Stimulated activated naive B cell treated with anti-CD40 and anti-IgM and Interleukin-4, amounts not matched to agents 10 μg/mL and 1 μg/mL and 100 μg/mL, for 72 hours (primary cell): Measurements from ENCODE around the gene RALA.
"Not testable (repeated sequence)": the region's sequence is repeated elsewhere in the genome, so short reads cannot be mapped to it uniquely, and the experiment has no call there.

Experiments
- ATAC-seq, 2 donors: fragments of 150-1000 bp; cut with Tn5 transposase; replicated peaks; 2 replicates each; pipeline ENCODE4 v1.10.0; 2021; ENCODE audit warnings: moderate library complexity in 1 of 2
- DNase-seq: peaks from one replicate; pipeline ENCODE4 v3.0.0; 2021
- H3K27ac Mint-ChIP-seq: one replicate; pipeline ENCODE4 v1.8.0; 2022; ENCODE audit warnings: mild to moderate bottlenecking, mixed read lengths
- H3K27me3 Mint-ChIP-seq, 2 donors: one replicate each; pipeline ENCODE4 v1.8.0; 2022; ENCODE audit warnings: mixed read lengths in 2 of 2
- H3K36me3 Mint-ChIP-seq, 2 donors: one replicate each; pipeline ENCODE4 v1.8.0; 2022; ENCODE audit warnings: mixed read lengths in 2 of 2, mild to moderate bottlenecking in 1 of 2
- H3K4me1 Mint-ChIP-seq, 2 donors: one replicate each; pipeline ENCODE4 v1.8.0; 2022; ENCODE audit warnings: mixed read lengths in 2 of 2, mild to moderate bottlenecking in 1 of 2
- H3K4me3 Mint-ChIP-seq, 2 donors: one replicate each; pipeline ENCODE4 v1.8.0; 2022; ENCODE audit warnings: mild to moderate bottlenecking in 2 of 2, mixed read lengths in 2 of 2, moderate library complexity in 1 of 2
- H3K9me3 Mint-ChIP-seq, 2 donors: one replicate each; pipeline ENCODE4 v1.8.0; 2022; ENCODE audit warnings: mixed read lengths in 2 of 2, mild to moderate bottlenecking in 1 of 2

Gene RALA

GRCh38 chr7:39750253-39751077 lies 127.1 kb downstream of the RALA start:
- H3K4me3 Mint-ChIP-seq: no peak overlapping the region
- peaks cover 13 to 32% of the 10 kb centered on the region in 2 donors for H3K36me3 Mint-ChIP-seq
- no peak for ATAC-seq
- H3K27ac Mint-ChIP-seq: no peak overlapping the region
- H3K4me1 Mint-ChIP-seq: peaks cover 16 to 29% of the 10 kb centered on the region in 2 donors
- H3K9me3 Mint-ChIP-seq: peaks cover 0 to 2% of the 10 kb centered on the region in 2 donors
- no peak for DNase-seq
- H3K27me3 Mint-ChIP-seq: no peaks in the 10 kb centered on the region

DNA sequence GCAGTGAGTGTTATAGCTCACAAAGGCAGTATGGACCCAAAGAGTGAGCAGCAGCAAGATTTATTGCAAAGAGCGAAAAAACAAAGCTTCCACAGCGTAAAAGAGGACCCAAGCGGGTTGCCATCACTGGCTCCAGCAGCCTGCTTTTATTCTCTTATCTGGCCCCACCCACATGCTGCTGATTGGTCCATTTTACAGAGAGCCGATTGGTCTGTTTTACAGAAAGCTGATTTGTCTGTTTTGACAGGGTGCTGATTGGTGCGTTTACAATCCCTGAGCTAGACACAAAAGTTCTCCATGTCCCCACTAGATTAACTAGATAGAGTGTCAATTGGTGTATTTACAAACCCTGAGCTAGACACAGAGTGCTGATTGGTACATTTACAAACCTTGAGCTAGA lies 129.9 kb downstream of the RALA start:
- not testable (repeated sequence) for ATAC-seq, H3K27ac Mint-ChIP-seq, H3K9me3 Mint-ChIP-seq, DNase-seq, H3K27me3 Mint-ChIP-seq, H3K4me3 Mint-ChIP-seq
- Mint-ChIP-seq H3K4me1 (peaks cover 13 to 22% of the 10 kb centered on the region in 2 donors), H3K36me3 (peaks cover 25 to 48% of the 10 kb centered on the region in 2 donors)

GRCh38 chr7:39753823-39754325 lies 130.5 kb downstream of the RALA start:
- ATAC-seq (no peak), DNase-seq (no peak)
- Mint-ChIP-seq H3K36me3 (peaks cover 25 to 51% of the 10 kb centered on the region in 2 donors), H3K27ac (peak overlapping the region; percentile 42), H3K4me3 (no peak overlapping the region), H3K27me3 (no peaks in the 10 kb centered on the region), H3K4me1 (peaks cover 12 to 21% of the 10 kb centered on the region in 2 donors), H3K9me3 (peaks cover 0 to 2% of the 10 kb centered on the region in 2 donors)

DNA sequence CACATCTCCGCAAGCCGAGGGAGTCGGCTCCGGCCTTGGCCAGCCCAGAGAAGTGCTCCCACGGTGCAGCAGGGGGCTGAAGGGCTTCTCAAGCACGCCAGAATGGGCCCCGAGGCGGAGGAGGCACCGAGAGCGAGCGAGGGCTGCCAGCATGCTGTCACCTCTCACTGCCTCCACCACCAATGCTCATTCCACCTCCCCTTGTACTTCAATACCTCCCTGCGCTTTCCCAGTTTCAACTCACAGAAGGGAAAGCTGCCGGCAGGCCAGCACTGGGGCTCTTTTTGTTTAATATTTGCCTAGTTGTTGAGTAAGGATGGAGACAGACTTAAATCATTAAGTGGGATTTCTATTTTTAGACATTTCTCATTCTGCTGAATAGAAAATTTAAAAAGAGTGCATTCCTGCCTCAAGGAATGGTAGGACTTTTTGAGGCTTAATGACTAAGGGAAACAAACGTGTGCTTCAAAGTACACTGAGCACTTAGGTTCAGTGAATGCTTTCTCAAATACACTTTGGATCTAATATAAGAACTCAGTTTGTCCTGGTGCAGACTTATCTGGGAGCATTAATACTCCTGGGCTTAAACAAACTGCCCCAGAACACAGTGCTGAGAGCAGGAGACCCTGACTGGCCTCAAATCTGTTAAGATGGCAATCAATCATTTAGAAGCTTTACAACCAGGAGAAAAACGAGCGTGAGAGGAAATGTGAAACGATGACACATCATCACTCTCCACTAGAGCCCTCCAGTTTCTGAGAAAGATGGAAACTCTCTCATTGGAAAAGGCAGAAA lies 131.2 kb downstream of the RALA start:
- H3K36me3 Mint-ChIP-seq: peaks cover 22 to 48% of the 10 kb centered on the region in 2 donors
- peaks cover 7 to 14% of the 10 kb centered on the region in 2 donors for H3K4me1 Mint-ChIP-seq
- no peak overlapping the region for H3K27ac Mint-ChIP-seq
- ATAC-seq (no peak), DNase-seq (no peak)
- H3K27me3 Mint-ChIP-seq: no peaks in the 10 kb centered on the region
- H3K4me3 Mint-ChIP-seq: no peak overlapping the region
- H3K9me3 Mint-ChIP-seq: peaks cover 0 to 2% of the 10 kb centered on the region in 2 donors

DNA sequence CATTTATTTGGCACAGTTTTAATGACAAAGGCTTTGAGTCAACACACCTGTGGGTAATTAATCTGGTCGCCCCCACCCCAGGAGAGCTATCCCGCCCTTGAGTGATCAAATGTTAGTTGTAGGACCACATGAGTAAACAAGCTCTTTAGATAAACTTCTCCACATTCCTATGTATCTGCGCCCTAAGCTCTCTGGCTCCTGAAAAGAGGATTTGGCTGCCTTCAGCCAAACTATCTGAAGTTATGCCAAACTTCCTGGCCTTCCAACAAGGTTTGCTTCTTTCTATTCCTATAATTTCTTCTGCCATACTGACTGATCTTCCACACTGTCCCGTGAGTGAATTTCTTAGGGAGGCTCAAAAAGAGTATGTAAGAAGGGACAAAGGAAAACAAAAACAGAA lies 134.2 kb downstream of the RALA start:
- peaks cover 4 to 7% of the 10 kb centered on the region in 2 donors for H3K4me1 Mint-ChIP-seq
- H3K27me3 Mint-ChIP-seq: no peaks in the 10 kb centered on the region
- H3K27ac Mint-ChIP-seq: no peak overlapping the region
- no peak for ATAC-seq
- H3K36me3 Mint-ChIP-seq: peaks cover 22 to 47% of the 10 kb centered on the region in 2 donors
- H3K4me3 Mint-ChIP-seq: no peak overlapping the region
- peaks cover 0 to 2% of the 10 kb centered on the region in 2 donors for H3K9me3 Mint-ChIP-seq
- no peak for DNase-seq
